HG03175 (cell line): Measurements from ENCODE around the gene PTOV1.
A peak's percentile ranks its signal among the peaks of the same experiment; 100 is the strongest.

ENCODE experiments used
- ATAC-seq: cut with Tn5 transposase; IDR thresholded peaks from one replicate; pipeline ENCODE4 v1.9.1; 2021; ENCODE audit warnings: mild to moderate bottlenecking, moderate library complexity; ENCODE audit not compliant: unreplicated experiment

Gene PTOV1

GRCh38 chr19:49850487-49851342 is at the start of gene PTOV1:
Gene PTOV1 (plus strand): TSS chr19:49851159.
- ATAC-seq, result peak; percentile 81

GRCh38 chr19:49801401-49801888 is 49.5 kb upstream of the PTOV1 start:
- ATAC-seq, result no peak

DNA sequence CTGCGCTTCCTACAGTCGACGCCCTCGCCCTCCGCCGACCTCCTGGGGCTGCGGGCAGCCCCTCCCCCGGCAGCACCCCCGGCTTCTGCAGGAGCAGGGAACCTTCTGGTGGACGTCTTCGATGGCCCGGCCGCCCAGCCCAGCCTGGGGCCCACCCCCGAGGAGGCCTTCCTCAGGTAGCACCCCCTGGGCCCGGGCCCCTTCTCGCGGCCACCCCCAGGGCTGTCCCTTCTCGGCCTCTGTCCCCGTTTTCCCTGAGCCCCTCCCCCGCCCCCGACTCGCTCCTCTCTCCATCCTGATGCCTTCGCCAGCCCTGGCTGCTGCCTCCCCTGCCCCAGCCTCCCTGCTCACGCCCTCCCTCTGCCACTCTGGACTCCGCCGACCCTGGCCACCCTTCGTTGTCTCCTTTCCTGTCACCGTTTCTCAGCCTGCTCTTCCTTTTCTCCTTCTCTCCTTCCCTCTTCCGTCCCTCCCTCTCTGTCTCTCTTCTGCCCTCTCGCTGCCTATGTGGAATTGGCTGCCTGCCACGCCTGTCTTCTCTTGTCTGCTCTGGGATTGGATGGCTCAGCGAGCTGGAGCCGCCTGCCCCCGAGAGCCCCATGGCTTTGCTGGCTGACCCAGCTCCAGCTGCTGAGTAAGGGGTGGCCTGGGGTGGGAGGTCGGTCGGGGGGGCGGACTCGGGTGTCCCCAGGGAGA is 48.8 kb upstream of the PTOV1 start:
- no peak for ATAC-seq

- ATAC-seq, result no peak
Measured at GRCh38 chr19:49802836-49803528, 48.0 kb upstream of the PTOV1 start.

DNA sequence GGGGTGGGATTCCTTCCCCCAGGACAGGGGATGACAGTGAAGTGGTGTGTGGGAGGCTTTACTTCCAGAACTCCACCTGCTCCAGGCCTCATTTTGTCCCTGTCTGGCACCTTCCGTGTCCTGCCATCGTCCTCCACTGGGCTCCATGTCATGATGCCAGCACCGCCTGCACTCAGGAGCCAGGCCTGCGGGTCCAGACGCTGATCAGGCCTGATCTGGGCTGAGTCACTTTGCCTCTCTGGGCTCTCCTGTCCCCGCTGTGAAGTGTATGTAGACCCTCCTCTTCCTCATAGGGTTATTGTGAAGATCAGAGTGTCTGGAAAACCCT is 47.5 kb upstream of the PTOV1 start:
- no peak for ATAC-seq

- ATAC-seq, result no peak
Measured at GRCh38 chr19:49805822-49806619, 44.9 kb upstream of the PTOV1 start.

DNA sequence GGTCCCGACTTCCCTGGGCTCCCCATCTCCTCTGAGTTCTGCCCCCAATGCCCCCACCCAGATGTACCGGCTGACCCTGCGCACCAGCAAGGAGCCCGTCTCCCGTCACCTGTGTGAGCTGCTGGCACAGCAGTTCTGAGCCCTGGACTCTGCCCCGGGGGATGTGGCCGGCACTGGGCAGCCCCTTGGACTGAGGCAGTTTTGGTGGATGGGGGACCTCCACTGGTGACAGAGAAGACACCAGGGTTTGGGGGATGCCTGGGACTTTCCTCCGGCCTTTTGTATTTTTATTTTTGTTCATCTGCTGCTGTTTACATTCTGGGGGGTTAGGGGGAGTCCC is 44.4 kb upstream of the PTOV1 start:
- no peak for ATAC-seq

GRCh38 chr19:49807058-49807903 is 43.7 kb upstream of the PTOV1 start:
- ATAC-seq, result no peak

DNA sequence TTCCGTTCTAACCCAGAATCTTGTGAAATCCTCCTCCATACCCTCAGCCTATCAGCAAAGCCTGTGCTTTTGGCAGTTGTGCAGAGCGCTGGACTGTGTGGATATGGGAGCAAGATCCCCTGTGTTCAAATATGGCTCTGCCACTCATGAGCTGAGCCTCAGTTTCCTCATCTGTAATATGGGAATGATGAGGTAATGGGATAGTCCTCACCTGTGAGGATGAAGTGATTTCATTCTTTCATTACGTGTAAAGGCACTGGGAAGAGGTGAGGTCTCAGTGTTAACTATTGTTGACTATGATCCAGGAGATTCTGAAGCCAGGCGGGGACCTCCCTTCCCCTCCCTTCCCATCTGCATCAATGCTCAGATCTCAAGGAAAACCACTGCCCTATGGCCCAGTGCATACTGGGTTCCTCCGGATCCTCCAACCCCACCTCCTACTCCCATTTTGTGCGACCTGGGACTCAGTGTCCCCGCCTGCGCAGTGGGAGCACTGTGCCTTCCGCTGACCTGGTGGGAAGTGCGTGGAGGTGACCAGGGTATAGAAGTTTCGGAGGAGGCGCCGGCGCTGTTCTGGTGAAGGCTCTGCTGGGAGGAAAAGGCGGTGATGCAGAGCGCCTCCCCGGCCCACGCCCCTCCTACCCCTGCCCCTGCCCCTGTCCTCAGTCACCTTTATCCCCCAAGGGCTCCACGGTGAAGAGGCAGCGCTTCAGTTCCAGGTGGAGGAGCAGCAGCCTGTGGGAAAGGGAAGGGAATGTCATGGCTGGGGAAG is 42.9 kb upstream of the PTOV1 start:
- ATAC-seq, result no peak

DNA sequence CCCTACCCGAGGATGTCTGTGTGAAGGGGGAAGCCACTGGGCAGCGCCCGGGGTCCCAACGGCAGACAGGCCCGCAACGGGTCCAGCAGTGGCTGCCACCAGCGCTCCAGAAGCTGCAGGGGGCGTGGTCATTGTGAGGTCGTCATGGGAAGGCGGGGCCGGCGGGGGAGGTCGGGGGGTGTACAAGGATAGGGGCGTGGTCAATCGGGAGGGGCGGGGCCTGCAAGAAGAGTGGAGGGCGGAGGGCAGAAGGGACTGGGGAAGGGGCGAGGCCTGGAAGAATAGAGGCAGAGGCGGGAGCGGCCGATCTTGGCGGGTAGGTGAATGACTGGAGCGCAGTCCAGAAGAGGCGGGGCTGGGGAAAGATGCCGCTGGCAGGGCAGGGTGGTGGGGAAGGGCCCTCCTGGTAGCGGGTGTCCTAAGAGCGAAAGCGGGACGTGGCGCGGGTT is 42.2 kb upstream of the PTOV1 start:
- ATAC-seq, result no peak

- ATAC-seq, result no peak
Measured at GRCh38 chr19:49809160-49809940, 41.6 kb upstream of the PTOV1 start.

GRCh38 chr19:49809941-49810389 is 41.0 kb upstream of the PTOV1 start:
- no peak for ATAC-seq

DNA sequence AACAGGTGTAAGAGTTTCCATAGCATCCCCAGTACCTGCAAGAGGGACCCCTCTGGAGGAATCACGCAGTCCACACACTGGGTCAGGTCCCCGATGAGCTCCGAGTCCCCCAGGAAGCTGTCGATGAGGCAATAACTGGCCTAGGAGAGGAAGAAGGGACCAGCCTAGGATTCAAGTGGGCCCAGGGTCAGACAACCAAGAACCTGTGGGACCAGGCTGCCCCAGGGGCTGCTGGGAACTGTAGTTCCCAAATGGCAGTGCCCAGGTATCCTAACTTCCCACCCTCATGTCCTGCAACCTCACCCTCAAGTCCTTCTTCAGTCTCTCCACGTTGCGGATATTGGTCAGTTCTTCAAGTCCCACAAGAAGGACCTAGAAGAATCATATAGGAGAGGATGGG is 39.6 kb upstream of the PTOV1 start:
- ATAC-seq, result no peak

DNA sequence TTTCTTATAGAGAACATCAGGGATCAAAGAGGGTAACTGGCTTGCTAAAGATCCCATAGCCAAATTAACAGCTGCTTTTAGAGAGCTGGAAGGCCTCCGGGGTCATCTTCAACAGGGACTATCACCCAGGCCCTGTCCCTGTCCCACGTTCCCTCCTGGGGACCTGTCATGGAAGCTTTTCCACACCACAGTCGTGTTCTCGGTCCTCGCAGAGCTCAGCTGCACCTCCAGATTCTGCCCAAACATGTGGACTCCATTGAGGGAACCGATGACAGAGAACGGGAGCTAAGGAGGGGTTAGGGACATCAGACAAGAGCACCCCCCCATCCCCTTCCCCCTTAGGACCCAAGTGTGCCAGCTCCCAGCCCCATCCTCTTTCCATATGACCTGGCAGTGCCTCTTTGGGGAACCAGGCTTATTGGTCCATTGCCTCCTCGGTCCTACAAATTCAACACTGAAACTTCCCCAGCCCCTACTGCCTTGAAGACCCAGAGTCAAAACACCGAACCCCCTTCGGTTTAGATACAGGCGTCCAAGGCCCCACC is 38.4 kb upstream of the PTOV1 start:
- no peak for ATAC-seq

- ATAC-seq, result peak; percentile 52
Measured at GRCh38 chr19:49812997-49813861, 37.7 kb upstream of the PTOV1 start, which contains the start of gene FUZ. Gene FUZ (minus strand): TSS chr19:49813292. CDS start chr19:49813106, 186 bp downstream.

DNA sequence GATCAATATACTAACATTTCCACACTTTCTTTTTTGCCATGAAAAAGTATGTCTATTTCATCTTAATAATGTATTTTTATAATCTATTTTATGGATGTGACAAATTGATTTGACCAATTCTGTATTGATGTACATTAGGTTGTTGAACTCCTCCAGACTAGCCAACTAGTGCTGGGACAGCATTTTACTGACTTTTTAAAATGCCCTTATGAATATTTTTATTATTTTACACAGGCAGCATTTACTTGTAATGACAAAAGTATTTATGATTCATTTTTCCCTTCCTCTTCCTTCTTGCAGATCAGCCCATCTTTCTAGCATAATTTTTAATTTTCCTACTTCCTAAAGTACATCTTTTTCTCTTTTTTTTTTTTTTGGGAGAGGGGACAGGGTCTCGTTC is 36.9 kb upstream of the PTOV1 start:
- no peak for ATAC-seq

- no peak for ATAC-seq
Measured at GRCh38 chr19:49816590-49816989, 34.4 kb upstream of the PTOV1 start.
